Kidney (tissue), 14 donors: Measurements from ENCODE around the gene WAC. TPM values are rescaled to one million over a fixed set of nuclear protein-coding genes. Genes with fewer than 3 reads are reported as not detected.
A peak's percentile ranks its signal among the peaks of the same experiment; 100 is the strongest.

Source experiments
- DNase-seq, 5 donors: peaks; one replicate each; pipeline ENCODE4 v3.0.0-alpha.2; 2013 to 2020
- FAIRE-seq: peaks from 2 replicates; lab custom pipeline; 2012; peaks lifted over from hg19 to GRCh38; lab: Jason Lieb, UNC
- H3K27ac ChIP-seq, 2 donors: one replicate each; pipeline ENCODE4 v1.7.0; 2013; ENCODE audit warnings: low read depth in 2 of 2, low read length in 2 of 2, inconsistent platforms in 1 of 2
- H3K27me3 ChIP-seq: one replicate; pipeline ENCODE4 v1.7.1; 2013; ENCODE audit warnings: low read length, inconsistent platforms; ENCODE audit not compliant: control insufficient read depth, insufficient read depth
- H3K36me3 ChIP-seq, 3 donors: one replicate each; pipeline versions ENCODE4 v1.7.0 to v1.7.1; 2013; ENCODE audit warnings: low read length in 3 of 3, control low read depth in 1 of 3, inconsistent platforms in 1 of 3; ENCODE audit not compliant: insufficient read depth in 3 of 3, control insufficient read depth in 2 of 3
- H3K4me1 ChIP-seq, 3 donors: one replicate each; pipeline versions ENCODE4 v1.7.0 to v1.7.1; 2013; ENCODE audit warnings: low read length in 3 of 3, inconsistent platforms in 1 of 3, low read depth in 1 of 3; ENCODE audit not compliant: control insufficient read depth in 2 of 3, insufficient read depth in 2 of 3
- H3K4me3 ChIP-seq, 3 donors: one replicate each; pipeline versions ENCODE4 v1.7.0 to v1.8.1; 2013; ENCODE audit warnings: low read length in 3 of 3, control low read depth in 1 of 3, inconsistent platforms in 1 of 3
- H3K9ac ChIP-seq, 3 donors: one replicate each; pipeline versions ENCODE4 v1.7.0 to v1.7.1; 2013; ENCODE audit warnings: low read length in 3 of 3, control low read depth in 1 of 3, inconsistent platforms in 1 of 3
- H3K9me3 ChIP-seq, 3 donors: one replicate each; pipeline versions ENCODE4 v1.7.0 to v1.7.1; 2013; ENCODE audit warnings: low read length in 3 of 3, control low read depth in 1 of 3, inconsistent platforms in 1 of 3; ENCODE audit not compliant: control insufficient read depth in 2 of 3, insufficient read depth in 1 of 3
- intact Hi-C: fragments of 100-400 bp; cut with DNase I; formaldehyde crosslinking; loops from one replicate; pipeline ENCODE4 v1.11.1; 2022
- polyA plus RNA-seq: library from polyadenylated mRNA; stranded (reverse); fragments of 350-450 nt; fragmentation: Illumina TruSeq; extraction: RNeasy Lipid Tissue Mini Kit (QIAGEN cat#74804); gene quantifications from one replicate; pipeline ENCODE4 v1.2.3, GENCODE V29; 2014; ENCODE audit warnings: low read depth, low replicate concordance; ENCODE audit not compliant: insufficient read depth
- total RNA-seq: library from RNA; stranded (reverse); fragmentation: NEBNext Ultra II Directional; extraction: Animal tissue kit (Norgen Biotek cat#: 25700); gene quantifications from one replicate; pipeline ENCODE4 v1.2.1, GENCODE V29; 2021
- TF ChIP-seq, protein P1 (sequence below): IDR thresholded peaks from 3 replicates; pipeline ENCODE4 v1.5.1; 2012; ENCODE audit warnings: mild to moderate bottlenecking, moderate library complexity, borderline replicate concordance; ENCODE audit not compliant: insufficient read depth; ENCODE audit errors: extremely low read depth
- donor health status: control.
- donor health status: control.
- donor health status: control.
- donor health status: control.
- donor health status: control.
- donor health status: DM: yes; HTN: yes; CAD: no.
- donor health status: Normal renal cell carcinoma (clear cell type).

WAC gene
- total and polyA plus RNA-seq, 2 donors from 2014 or later = 33.4 to 107 TPM

DNA sequence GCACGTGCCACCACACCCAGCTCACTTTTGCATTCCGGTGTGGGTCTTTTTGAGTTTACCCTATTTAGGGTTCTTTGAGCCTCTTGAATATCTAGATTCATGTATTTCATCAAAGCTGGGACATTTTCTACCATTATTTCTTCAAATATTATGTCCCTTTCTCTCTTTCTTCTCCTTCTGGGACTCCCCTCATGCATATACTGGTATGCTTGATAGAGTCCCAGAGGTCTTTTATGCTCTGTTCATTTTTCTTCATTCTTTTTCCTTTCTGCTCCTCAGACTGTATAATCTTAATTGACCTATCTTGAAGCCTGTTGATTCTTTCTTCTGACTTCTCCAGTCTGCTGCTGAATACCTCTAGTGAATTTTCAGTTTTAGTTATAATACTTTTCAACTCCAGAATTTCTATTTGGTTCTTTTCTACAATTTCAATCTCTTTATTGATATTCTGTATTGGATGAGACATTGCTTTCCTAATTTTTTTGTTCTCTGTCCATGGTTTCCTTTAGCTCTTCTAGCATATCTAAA lies 9.1 kb upstream of the WAC start:
- intact Hi-C loops = no loop called here
- no peak overlapping the region for H3K4me3 ChIP-seq
- H3K27ac ChIP-seq = no peak overlapping the region
- H3K27me3 ChIP-seq = no peaks in the 10 kb centered on the region
- H3K9me3 ChIP-seq = peaks cover 0 to 6% (median 0%) of the 10 kb centered on the region in 3 donors
- H3K36me3 ChIP-seq = peaks cover 0 to 2% (median 0%) of the 10 kb centered on the region in 3 donors
- TF ChIP-seq, protein P1, sequence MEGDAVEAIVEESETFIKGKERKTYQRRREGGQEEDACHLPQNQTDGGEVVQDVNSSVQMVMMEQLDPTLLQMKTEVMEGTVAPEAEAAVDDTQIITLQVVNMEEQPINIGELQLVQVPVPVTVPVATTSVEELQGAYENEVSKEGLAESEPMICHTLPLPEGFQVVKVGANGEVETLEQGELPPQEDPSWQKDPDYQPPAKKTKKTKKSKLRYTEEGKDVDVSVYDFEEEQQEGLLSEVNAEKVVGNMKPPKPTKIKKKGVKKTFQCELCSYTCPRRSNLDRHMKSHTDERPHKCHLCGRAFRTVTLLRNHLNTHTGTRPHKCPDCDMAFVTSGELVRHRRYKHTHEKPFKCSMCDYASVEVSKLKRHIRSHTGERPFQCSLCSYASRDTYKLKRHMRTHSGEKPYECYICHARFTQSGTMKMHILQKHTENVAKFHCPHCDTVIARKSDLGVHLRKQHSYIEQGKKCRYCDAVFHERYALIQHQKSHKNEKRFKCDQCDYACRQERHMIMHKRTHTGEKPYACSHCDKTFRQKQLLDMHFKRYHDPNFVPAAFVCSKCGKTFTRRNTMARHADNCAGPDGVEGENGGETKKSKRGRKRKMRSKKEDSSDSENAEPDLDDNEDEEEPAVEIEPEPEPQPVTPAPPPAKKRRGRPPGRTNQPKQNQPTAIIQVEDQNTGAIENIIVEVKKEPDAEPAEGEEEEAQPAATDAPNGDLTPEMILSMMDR = no peak
- H3K4me1 ChIP-seq = no peaks in the 10 kb centered on the region
- no peak for DNase-seq
- FAIRE-seq = no peak
- H3K9ac ChIP-seq = no peak overlapping the region

DNA sequence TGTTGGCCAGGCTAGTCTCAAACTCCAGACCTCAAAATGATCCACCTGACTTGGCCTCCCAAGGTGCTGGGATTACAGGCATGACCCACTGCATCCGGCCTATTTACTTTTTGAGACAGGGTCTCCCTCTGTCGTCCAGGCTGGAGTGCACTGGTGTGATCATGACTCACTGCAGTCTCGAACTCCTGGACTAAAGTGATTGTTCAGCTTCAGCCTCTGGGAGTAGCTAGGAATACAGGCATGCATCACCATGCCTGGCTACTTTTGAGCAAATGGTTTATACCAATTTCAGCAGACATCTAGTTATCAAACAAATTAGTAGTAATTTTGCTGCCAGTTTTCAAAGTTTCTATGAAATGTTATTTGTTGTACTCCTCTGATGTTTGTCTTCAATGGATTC lies 2.2 kb upstream of the WAC start:
- Histone ChIP-seq H3K27ac (no peak overlapping the region), H3K4me3 (peak overlapping the region in 1 of 3 donors; percentile 87), H3K27me3 (no peaks in the 10 kb centered on the region), H3K9ac (no peak overlapping the region), H3K36me3 (peaks cover 0 to 3% (median 0%) of the 10 kb centered on the region in 3 donors), H3K4me1 (peaks cover 3 to 10% (median 9%) of the 10 kb centered on the region in 3 donors), H3K9me3 (no peaks in the 10 kb centered on the region)
- no peak for FAIRE-seq
- no peak for DNase-seq
- intact Hi-C loops = no loop called here
- TF ChIP-seq, protein P1 = no peak

DNA sequence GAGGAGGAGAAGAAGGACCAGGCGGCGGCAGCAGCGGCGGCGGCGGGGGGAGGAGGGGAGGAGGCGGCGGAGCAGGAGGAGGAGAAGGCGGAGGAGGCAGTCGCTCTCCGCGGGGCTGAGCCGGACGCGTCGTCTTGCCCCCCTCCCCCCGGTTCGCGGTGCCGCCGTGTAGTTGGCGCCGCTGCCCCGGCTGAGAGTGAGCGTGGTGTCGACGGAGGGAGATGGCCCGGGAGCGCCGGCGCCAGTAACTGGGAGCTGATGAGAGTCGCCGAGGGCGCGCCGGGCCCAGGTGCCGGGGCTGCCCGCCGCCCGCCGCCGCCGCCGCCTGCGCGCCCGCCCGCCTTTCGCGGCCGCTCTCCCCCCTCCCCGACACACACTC lies 257 bp downstream of the WAC start:
- no peaks in the 10 kb centered on the region for H3K27me3 ChIP-seq
- FAIRE-seq (no peak), DNase-seq (no peak)
- intact Hi-C loops = no loop called here
- TF ChIP-seq, protein P1 = no peak
- peak overlapping the region; percentile 99 to 100 for H3K27ac ChIP-seq
- H3K4me3 ChIP-seq = peak overlapping the region; percentile 28 to 87 (median 46)
- no peaks in the 10 kb centered on the region for H3K9me3 ChIP-seq
- H3K4me1 ChIP-seq = peaks cover 3 to 10% (median 9%) of the 10 kb centered on the region in 3 donors
- no peak overlapping the region for H3K9ac ChIP-seq
- H3K36me3 ChIP-seq = peaks cover 7 to 21% (median 10%) of the 10 kb centered on the region in 3 donors
